C4-2B (cell line): Measurements from ENCODE around the gene USP51.
"Not testable (repeated sequence)": the region's sequence is repeated elsewhere in the genome, so short reads cannot be mapped to it uniquely, and the experiment has no call there.

Source experiments
- H3K27ac ChIP-seq: fragments of 450-650 bp; 2 replicates; pipeline ENCODE4 v1.5.1; 2017
- CTCF ChIP-seq: fragments of 450-650 bp; conservative IDR thresholded peaks from 2 replicates; pipeline ENCODE4 v1.5.1; 2017; ENCODE audit warnings: mild to moderate bottlenecking
- ZFX ChIP-seq: fragments of 450-650 bp; IDR thresholded peaks from 2 replicates; pipeline ENCODE4 v1.6.1; 2017

USP51 gene

GRCh38 chrX:55489314-55490009 lies at the start of gene USP51:
Gene USP51 (minus strand): TSS chrX:55489848. CDS start chrX:55488939, 909 bp downstream.
- TF ChIP-seq ZFX (no peak), CTCF (no peak; the same call in 1 of the 2 replicates)
- H3K27ac ChIP-seq: peak within 1 kb of the TSS; percentile 78

- H3K27ac ChIP-seq: no peak overlapping the region
- peak; percentile 22 for TF ChIP-seq CTCF
- no peak for TF ChIP-seq ZFX
Observed at GRCh38 chrX:55524487-55524886, 34.8 kb upstream of the USP51 start.

- TF ChIP-seq CTCF (no peak), ZFX (no peak)
- no peak overlapping the region for H3K27ac ChIP-seq
Observed at GRCh38 chrX:55523356-55523755, 33.7 kb upstream of the USP51 start.

- TF ChIP-seq ZFX (no peak), CTCF (no peak)
- no peak overlapping the region for H3K27ac ChIP-seq
Observed at GRCh38 chrX:55522596-55523276, 33.1 kb upstream of the USP51 start.

GRCh38 chrX:55521687-55522086 lies 32.0 kb upstream of the USP51 start:
- no peak overlapping the region for H3K27ac ChIP-seq
- TF ChIP-seq CTCF: no peak
- no peak for TF ChIP-seq ZFX

GRCh38 chrX:55516794-55517481 lies 27.3 kb upstream of the USP51 start:
- not testable (repeated sequence) for H3K27ac ChIP-seq

- H3K27ac ChIP-seq: not testable (repeated sequence)
Observed at GRCh38 chrX:55513045-55513737, 23.5 kb upstream of the USP51 start.

- H3K27ac ChIP-seq: not testable (repeated sequence)
Observed at GRCh38 chrX:55508410-55509152, 18.9 kb upstream of the USP51 start.

- not testable (repeated sequence) for H3K27ac ChIP-seq
Observed at GRCh38 chrX:55507699-55508098, 18.1 kb upstream of the USP51 start.

GRCh38 chrX:55507010-55507409 lies 17.4 kb upstream of the USP51 start:
- not testable (repeated sequence) for H3K27ac ChIP-seq
